HG03066 (cell line): ENCODE data around the gene TNFRSF8.

ENCODE experiments used
- ATAC-seq: cut with Tn5 transposase; IDR thresholded peaks from one replicate; pipeline ENCODE4 v1.9.1; 2021; ENCODE audit warnings: low read depth; ENCODE audit not compliant: unreplicated experiment

The TNFRSF8 gene

GRCh38 chr1:12113433-12114339 is 50.6 kb downstream of the TNFRSF8 start:
- ATAC-seq = no peak

- no peak for ATAC-seq
These were observed 51.2 kb downstream of the TNFRSF8 start for GRCh38 chr1:12114340-12114683.

GRCh38 chr1:12114916-12115315 is 51.8 kb downstream of the TNFRSF8 start:
- ATAC-seq = no peak

- no peak for ATAC-seq
These were observed 58.3 kb downstream of the TNFRSF8 start for GRCh38 chr1:12121212-12122003.

- no peak for ATAC-seq
These were observed 60.1 kb downstream of the TNFRSF8 start for GRCh38 chr1:12123172-12123571.

GRCh38 chr1:12124693-12125421 is 61.8 kb downstream of the TNFRSF8 start:
- ATAC-seq = no peak

- no peak for ATAC-seq
These were observed 62.6 kb downstream of the TNFRSF8 start for GRCh38 chr1:12125422-12126355.

GRCh38 chr1:12126781-12127180 is 63.7 kb downstream of the TNFRSF8 start:
- no peak for ATAC-seq

GRCh38 chr1:12127206-12127810 is 64.2 kb downstream of the TNFRSF8 start:
- no peak for ATAC-seq

- no peak for ATAC-seq
These were observed 65.0 kb downstream of the TNFRSF8 start for GRCh38 chr1:12128120-12128519.

- ATAC-seq = no peak
These were observed 66.5 kb downstream of the TNFRSF8 start for GRCh38 chr1:12129624-12130023.

GRCh38 chr1:12130466-12131130 is 67.5 kb downstream of the TNFRSF8 start:
- ATAC-seq = no peak

GRCh38 chr1:12132078-12132477 is 69.0 kb downstream of the TNFRSF8 start:
- no peak for ATAC-seq

- no peak for ATAC-seq
These were observed 71.6 kb downstream of the TNFRSF8 start for GRCh38 chr1:12134716-12135115.

GRCh38 chr1:12135612-12136011 is 72.5 kb downstream of the TNFRSF8 start:
- no peak for ATAC-seq

GRCh38 chr1:12136916-12137610 is 74.0 kb downstream of the TNFRSF8 start:
- ATAC-seq = no peak

- no peak for ATAC-seq
These were observed 75.4 kb downstream of the TNFRSF8 start for GRCh38 chr1:12138196-12139168.
